GM12872 (cell line): ENCODE results near the gene RSBN1L.

ENCODE experiments used
- CTCF ChIP-seq: IDR thresholded peaks from 3 replicates; pipeline ENCODE4 v1.5.1; 2011; ENCODE audit warnings: low read depth, mild to moderate bottlenecking, low read length, moderate library complexity; ENCODE audit not compliant: insufficient read depth

RSBN1L gene

GRCh38 chr7:77783111-77783510 is 86.9 kb downstream of the RSBN1L start:
- no peak for TF ChIP-seq CTCF

GRCh38 chr7:77783545-77783944 is 87.3 kb downstream of the RSBN1L start:
- TF ChIP-seq CTCF: no peak

GRCh38 chr7:77786018-77786417 is 89.8 kb downstream of the RSBN1L start:
- no peak for TF ChIP-seq CTCF

GRCh38 chr7:77786741-77787140 is 90.5 kb downstream of the RSBN1L start:
- TF ChIP-seq CTCF: no peak

GRCh38 chr7:77788327-77788902 is 92.2 kb downstream of the RSBN1L start:
- no peak for TF ChIP-seq CTCF

GRCh38 chr7:77791336-77791735 is 95.1 kb downstream of the RSBN1L start:
- TF ChIP-seq CTCF: no peak

GRCh38 chr7:77791956-77792355 is 95.7 kb downstream of the RSBN1L start:
- TF ChIP-seq CTCF: no peak
